Right lobe of liver (tissue), 4 donors: ENCODE data around the gene SAMMSON.

Source experiments
- POLR2A ChIP-seq: fragments of 450-650 bp; IDR thresholded peaks from one replicate; pipeline ENCODE4 v1.6.1; 2017; ENCODE audit warnings: antibody characterized with exemption, mild to moderate bottlenecking
- TF ChIP-seq, protein P1 (sequence below), 4 donors: fragments of 200-600 bp in 3 of 4; fragments of 450-650 bp in 1 of 4; IDR thresholded peaks; one replicate each; pipeline versions ENCODE4 v1.5.1 to v1.8.0; 2016 to 2022; ENCODE audit warnings: antibody characterized with exemption in 4 of 4, mild to moderate bottlenecking in 2 of 4
- donor health status: DM: no; HTN: no; CAD: no.
- donor health status: DM: no; HTN: no; CAD: no.
- donor health status: DM: no; HTN: yes; CAD: no.

- TF ChIP-seq, protein P1, sequence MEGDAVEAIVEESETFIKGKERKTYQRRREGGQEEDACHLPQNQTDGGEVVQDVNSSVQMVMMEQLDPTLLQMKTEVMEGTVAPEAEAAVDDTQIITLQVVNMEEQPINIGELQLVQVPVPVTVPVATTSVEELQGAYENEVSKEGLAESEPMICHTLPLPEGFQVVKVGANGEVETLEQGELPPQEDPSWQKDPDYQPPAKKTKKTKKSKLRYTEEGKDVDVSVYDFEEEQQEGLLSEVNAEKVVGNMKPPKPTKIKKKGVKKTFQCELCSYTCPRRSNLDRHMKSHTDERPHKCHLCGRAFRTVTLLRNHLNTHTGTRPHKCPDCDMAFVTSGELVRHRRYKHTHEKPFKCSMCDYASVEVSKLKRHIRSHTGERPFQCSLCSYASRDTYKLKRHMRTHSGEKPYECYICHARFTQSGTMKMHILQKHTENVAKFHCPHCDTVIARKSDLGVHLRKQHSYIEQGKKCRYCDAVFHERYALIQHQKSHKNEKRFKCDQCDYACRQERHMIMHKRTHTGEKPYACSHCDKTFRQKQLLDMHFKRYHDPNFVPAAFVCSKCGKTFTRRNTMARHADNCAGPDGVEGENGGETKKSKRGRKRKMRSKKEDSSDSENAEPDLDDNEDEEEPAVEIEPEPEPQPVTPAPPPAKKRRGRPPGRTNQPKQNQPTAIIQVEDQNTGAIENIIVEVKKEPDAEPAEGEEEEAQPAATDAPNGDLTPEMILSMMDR (IDR thresholded peaks at IDR 0.05), result no peak
- TF ChIP-seq POLR2A, result no peak
Observed at GRCh38 chr3:70053293-70053692, 53.8 kb downstream of the SAMMSON start.
